A673 (cell line): ENCODE data around the gene NEURL1B. TPM values are rescaled to one million over a fixed set of nuclear protein-coding genes. Genes with fewer than 3 reads are reported as not detected.

Experiments used
- BruUV-seq: library from RNA; stranded (reverse); fragments of 400-500 nt; replicated peaks from 2 replicates; lab custom pipeline; 2021; lab: Mats Ljungman, UMichigan
- CTCF ChIA-PET: fragments of 300-600 bp; sonication (Branson Sonifier 250); formaldehyde crosslinking; loops from one replicate; lab custom pipeline; 2022; ENCODE audit warnings: antibody characterized with exemption; lab: Charles Lee
- POLR2A ChIA-PET: fragments of 300-600 bp; sonication (Branson Sonifier 250); formaldehyde crosslinking; loops from one replicate; lab custom pipeline; 2022; ENCODE audit warnings: antibody characterized with exemption; ENCODE audit not compliant: low non-redundant PET; lab: Charles Lee
- DNase-seq: peaks from one replicate; pipeline ENCODE4 v3.0.0-alpha.2; 2015; ENCODE audit warnings: low spot score
- H3K27ac ChIP-seq: fragments of 200-600 bp; sonication (generic); 2 replicates; pipeline ENCODE4 v1.5.1; 2016; ENCODE audit warnings: mixed run types, low read depth, mild to moderate bottlenecking, mixed read lengths, antibody characterized with exemption, low read length; ENCODE audit not compliant: poor library complexity, severe bottlenecking
- H3K27me3 ChIP-seq: fragments of 200-600 bp; sonication (generic); replicated peaks from 2 replicates; pipeline ENCODE4 v1.6.1; 2017; ENCODE audit warnings: mixed run types, low read depth, mild to moderate bottlenecking, mixed read lengths, antibody characterized with exemption, low read length; ENCODE audit not compliant: insufficient read depth, poor library complexity
- H3K36me3 ChIP-seq: fragments of 200-600 bp; sonication (generic); 2 replicates; pipeline ENCODE4 v1.6.1; 2016; ENCODE audit warnings: mixed run types, mild to moderate bottlenecking, mixed read lengths, antibody characterized with exemption, low read length; ENCODE audit not compliant: insufficient read depth, poor library complexity, severe bottlenecking
- H3K4me1 ChIP-seq: fragments of 200-600 bp; sonication (generic); 2 replicates; pipeline ENCODE4 v1.6.1; 2017; ENCODE audit warnings: mixed run types, mild to moderate bottlenecking, mixed read lengths, antibody characterized with exemption, low read length; ENCODE audit not compliant: insufficient read depth, poor library complexity, severe bottlenecking
- H3K4me3 ChIP-seq: fragments of 200-600 bp; sonication (generic); 2 replicates; pipeline ENCODE4 v1.5.1; 2016; ENCODE audit warnings: low read depth, mixed run types, mild to moderate bottlenecking, mixed read lengths, low read length; ENCODE audit not compliant: poor library complexity, severe bottlenecking
- H3K9me3 ChIP-seq: fragments of 200-600 bp; sonication (generic); 2 replicates; pipeline ENCODE4 v1.6.1; 2016; ENCODE audit warnings: mixed run types, low read depth, mild to moderate bottlenecking, mixed read lengths, antibody characterized with exemption, low read length; ENCODE audit not compliant: poor library complexity, severe bottlenecking
- CTCF ChIP-seq: fragments of 300-800, 200-600 bp; sonication (generic); conservative IDR thresholded peaks from 2 replicates; pipeline ENCODE4 v1.5.1; 2017; ENCODE audit warnings: low read depth, mild to moderate bottlenecking, antibody characterized with exemption, low read length, moderate library complexity, mixed read lengths
- EZH2 ChIP-seq: fragments of 200-600 bp; sonication (generic); IDR thresholded peaks from 2 replicates; pipeline ENCODE4 v1.6.1; 2017; ENCODE audit warnings: borderline replicate concordance, low read depth, mild to moderate bottlenecking, mixed read lengths, antibody characterized with exemption, low read length; ENCODE audit not compliant: poor library complexity, severe bottlenecking
- intact Hi-C: fragments of 100-400 bp; cut with micrococcal nuclease; formaldehyde crosslinking; loops from one replicate; pipeline ENCODE4 v1.10.0; 2022; ENCODE audit not compliant: unreplicated experiment
- total RNA-seq: library from RNA; stranded (reverse); gene quantifications from 2 replicates; pipeline ENCODE4 v1.2.3, GENCODE V29; 2021

The NEURL1B gene
- total RNA-seq, 1 experiment from 2014 or later = 5.1 TPM

DNA sequence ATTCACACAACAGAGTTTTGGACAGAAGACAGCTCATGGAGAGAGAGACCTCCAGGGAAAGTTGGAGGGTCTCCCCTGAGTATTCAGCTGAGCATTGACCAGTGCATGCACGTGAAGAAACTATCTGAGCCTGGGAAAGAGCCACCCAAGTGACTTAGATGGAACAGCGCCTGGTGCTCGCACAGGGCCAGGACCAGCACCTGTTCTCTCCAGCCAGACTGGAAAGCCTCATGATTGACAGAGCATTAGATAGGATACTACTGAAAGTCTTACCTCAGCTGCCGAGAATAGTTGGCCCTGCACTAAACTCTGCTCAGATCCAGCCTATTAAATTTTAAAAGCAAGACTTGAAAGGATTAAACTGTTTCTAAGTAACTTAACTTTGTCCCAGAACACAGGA, 28.3 kb upstream of the NEURL1B start:
- intact Hi-C loops = no loop called here
- Histone ChIP-seq H3K27me3 (no peaks in the 10 kb centered on the region), H3K9me3 (no peaks in the 10 kb centered on the region), H3K27ac (no peak overlapping the region), H3K4me1 (no peaks in the 10 kb centered on the region), H3K4me3 (no peak overlapping the region), H3K36me3 (no peaks in the 10 kb centered on the region)
- TF ChIP-seq CTCF = no peak
- TF ChIP-seq EZH2 = no peak
- BruUV-seq = no TSS peak
- CTCF ChIA-PET = no interaction called here
- POLR2A ChIA-PET = no interaction called here
- DNase-seq = no peak

DNA sequence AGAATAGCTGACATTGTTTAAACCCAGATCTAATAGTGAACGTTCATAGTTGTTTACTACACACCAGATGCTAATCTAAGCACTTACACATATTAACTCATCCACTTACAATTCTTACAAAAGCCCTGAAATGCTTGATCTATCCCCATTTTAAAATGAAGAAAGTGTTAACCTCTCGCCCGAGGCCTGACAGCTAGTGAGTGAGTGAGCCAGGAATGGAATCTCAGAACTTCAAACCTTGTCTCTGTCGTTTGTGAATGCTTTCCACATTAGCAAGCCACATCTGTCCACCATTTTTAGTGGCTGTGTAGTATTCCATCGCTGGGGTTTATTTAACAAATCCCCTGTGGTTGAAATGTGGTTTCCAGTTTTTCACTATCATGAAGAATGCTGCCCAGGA, 24.9 kb upstream of the NEURL1B start:
- no peak overlapping the region for H3K27ac ChIP-seq
- no peak overlapping the region for H3K4me3 ChIP-seq
- no peaks in the 10 kb centered on the region for H3K27me3 ChIP-seq
- no peaks in the 10 kb centered on the region for H3K4me1 ChIP-seq
- CTCF ChIA-PET = interaction anchor here (0.5 kb wide), 1 partner anchor 385 kb away, joined by 4 read pairs; no protein-coding TSS in a partner anchor
- TF ChIP-seq EZH2 = no peak
- no peak for DNase-seq
- no peaks in the 10 kb centered on the region for H3K9me3 ChIP-seq
- H3K36me3 ChIP-seq = no peaks in the 10 kb centered on the region
- intact Hi-C loops = no loop called here
- BruUV-seq = no TSS peak
- POLR2A ChIA-PET = no interaction called here

DNA sequence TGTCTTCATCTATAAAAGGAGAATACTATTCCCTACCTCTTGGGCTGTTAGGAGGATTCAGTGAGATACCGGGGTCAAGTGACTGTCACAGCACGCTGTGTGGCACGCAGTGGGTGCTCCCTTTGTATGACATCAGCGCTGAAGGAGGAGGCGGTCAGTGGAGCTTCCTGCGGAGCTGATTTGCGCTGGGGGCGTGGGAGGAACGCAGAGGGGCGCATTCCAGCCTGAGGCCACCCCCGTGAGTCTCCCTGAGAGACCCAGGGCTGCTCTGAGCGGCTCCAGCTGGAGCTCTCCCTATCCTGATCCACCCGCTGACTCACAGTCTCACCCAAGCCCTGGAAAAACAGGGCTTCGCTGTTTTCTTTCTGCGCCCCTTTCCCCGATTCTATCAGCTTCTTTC, 24.3 kb upstream of the NEURL1B start:
- H3K27ac ChIP-seq = no peak overlapping the region
- no peaks in the 10 kb centered on the region for H3K4me1 ChIP-seq
- TF ChIP-seq EZH2 = no peak
- TF ChIP-seq CTCF = no peak
- H3K27me3 ChIP-seq = no peaks in the 10 kb centered on the region
- H3K9me3 ChIP-seq = no peaks in the 10 kb centered on the region
- no TSS peak for BruUV-seq
- POLR2A ChIA-PET = no interaction called here
- no peaks in the 10 kb centered on the region for H3K36me3 ChIP-seq
- CTCF ChIA-PET = interaction anchor here (0.5 kb wide), 1 partner anchor 386 kb away, joined by 4 read pairs; no protein-coding TSS in a partner anchor
- no peak for DNase-seq
- intact Hi-C loops = no loop called here
- no peak overlapping the region for H3K4me3 ChIP-seq

GRCh38 chr5:172617817-172618216, 23.2 kb upstream of the NEURL1B start:
- ChIA-PET CTCF (no interaction called here), POLR2A (no interaction called here)
- no peaks in the 10 kb centered on the region for H3K4me1 ChIP-seq
- H3K27ac ChIP-seq = no peak overlapping the region
- DNase-seq = no peak
- intact Hi-C loops = no loop called here
- H3K4me3 ChIP-seq = no peak overlapping the region
- no peaks in the 10 kb centered on the region for H3K9me3 ChIP-seq
- BruUV-seq = no TSS peak
- TF ChIP-seq CTCF (no peak), EZH2 (no peak)
- no peaks in the 10 kb centered on the region for H3K36me3 ChIP-seq
- H3K27me3 ChIP-seq = no peaks in the 10 kb centered on the region
